ENCODE results near the gene FSTL5. TPM values are rescaled to one million over a fixed set of nuclear protein-coding genes. Genes with fewer than 3 reads are reported as not detected.

FSTL5 gene
- total RNA-seq, 2 experiments from 2014 or later, result not detected

DNA sequence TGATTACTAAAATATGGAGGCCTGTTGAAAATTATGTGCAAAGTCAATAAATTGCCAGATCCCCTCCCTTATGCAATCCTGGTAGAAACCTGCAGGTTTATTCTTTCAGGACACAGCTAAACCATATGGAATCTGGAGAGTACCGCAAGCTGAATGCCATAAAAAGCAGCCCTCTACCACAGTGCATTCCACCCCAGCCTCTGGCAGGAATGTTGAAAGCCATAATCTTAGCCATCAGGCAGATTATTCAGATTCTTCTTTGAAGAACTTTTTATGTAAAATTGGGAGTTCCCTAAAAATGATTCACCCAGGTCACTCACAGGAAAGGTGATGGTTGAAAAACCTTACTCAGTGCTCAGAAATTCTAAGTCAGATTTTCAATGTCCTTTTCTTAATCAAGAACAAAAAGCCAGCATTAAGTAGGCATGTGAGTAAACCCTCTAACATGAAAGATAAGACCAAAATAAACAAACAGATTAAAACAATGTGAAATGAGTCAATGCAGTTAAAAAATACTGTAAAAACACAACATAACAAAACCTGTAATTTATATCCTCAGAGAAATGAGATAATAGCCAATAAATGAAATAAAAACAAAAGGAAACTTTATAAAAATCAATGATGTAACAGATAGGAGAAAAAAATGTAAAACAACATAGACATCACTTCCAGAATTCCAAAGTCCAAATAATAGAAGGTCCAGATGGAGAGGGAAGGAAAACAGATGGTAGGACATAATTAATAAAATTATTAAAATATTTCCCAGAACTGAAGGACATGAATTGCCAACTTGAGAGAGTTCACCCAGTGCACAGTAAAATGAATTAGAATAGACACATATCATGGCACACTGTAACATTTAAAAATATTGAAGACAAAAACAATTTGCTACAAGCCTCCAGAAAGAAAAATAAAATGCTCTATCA, 226.9 kb downstream of the FSTL5 start:
- POLR2A ChIA-PET, result no interaction called here
- intact Hi-C loops (cut with micrococcal nuclease), result no loop called here
- no peaks in the 10 kb centered on the region for H3K4me1 Mint-ChIP-seq (ENCODE audit: low read depth)
- ATAC-seq (no peak), DNase-seq (no peak)
- no peak for TF ChIP-seq CTCF (IDR thresholded peaks at IDR 0.05)
- peaks cover 2% of the 10 kb centered on the region for H3K9me3 Mint-ChIP-seq
- H3K27me3 Mint-ChIP-seq, result no peaks in the 10 kb centered on the region
- no peak overlapping the region for H3K4me3 Mint-ChIP-seq
- H3K27ac Mint-ChIP-seq, result no peak overlapping the region
- no peaks in the 10 kb centered on the region for H3K36me3 Mint-ChIP-seq (ENCODE audit: low read depth)
- CTCF ChIA-PET, result no interaction called here

- H3K4me3 Mint-ChIP-seq, result no peak overlapping the region
- no peak overlapping the region for H3K27ac Mint-ChIP-seq
- intact Hi-C loops (cut with micrococcal nuclease), result no loop called here
- no peaks in the 10 kb centered on the region for H3K36me3 Mint-ChIP-seq (ENCODE audit: low read depth)
- no peak for TF ChIP-seq CTCF (IDR thresholded peaks at IDR 0.05)
- H3K4me1 Mint-ChIP-seq (ENCODE audit: low read depth), result no peaks in the 10 kb centered on the region
- H3K9me3 Mint-ChIP-seq, result peaks cover 8% of the 10 kb centered on the region
- no peak for DNase-seq
- ChIA-PET CTCF (no interaction called here), POLR2A (no interaction called here)
- ATAC-seq, result no peak
- no peaks in the 10 kb centered on the region for H3K27me3 Mint-ChIP-seq
Measured at GRCh38 chr4:161931089-161931488, 232.7 kb downstream of the FSTL5 start.

GRCh38 chr4:161929956-161930355, 233.8 kb downstream of the FSTL5 start:
- ChIA-PET POLR2A (no interaction called here), CTCF (no interaction called here)
- no peaks in the 10 kb centered on the region for H3K4me1 Mint-ChIP-seq (ENCODE audit: low read depth)
- H3K36me3 Mint-ChIP-seq (ENCODE audit: low read depth), result no peaks in the 10 kb centered on the region
- H3K9me3 Mint-ChIP-seq, result peaks cover 8% of the 10 kb centered on the region
- H3K27me3 Mint-ChIP-seq, result no peaks in the 10 kb centered on the region
- no peak overlapping the region for H3K27ac Mint-ChIP-seq
- no peak for TF ChIP-seq CTCF (IDR thresholded peaks at IDR 0.05)
- intact Hi-C loops (cut with micrococcal nuclease), result no loop called here
- no peak for DNase-seq
- H3K4me3 Mint-ChIP-seq, result no peak overlapping the region
- ATAC-seq, result no peak

DNA sequence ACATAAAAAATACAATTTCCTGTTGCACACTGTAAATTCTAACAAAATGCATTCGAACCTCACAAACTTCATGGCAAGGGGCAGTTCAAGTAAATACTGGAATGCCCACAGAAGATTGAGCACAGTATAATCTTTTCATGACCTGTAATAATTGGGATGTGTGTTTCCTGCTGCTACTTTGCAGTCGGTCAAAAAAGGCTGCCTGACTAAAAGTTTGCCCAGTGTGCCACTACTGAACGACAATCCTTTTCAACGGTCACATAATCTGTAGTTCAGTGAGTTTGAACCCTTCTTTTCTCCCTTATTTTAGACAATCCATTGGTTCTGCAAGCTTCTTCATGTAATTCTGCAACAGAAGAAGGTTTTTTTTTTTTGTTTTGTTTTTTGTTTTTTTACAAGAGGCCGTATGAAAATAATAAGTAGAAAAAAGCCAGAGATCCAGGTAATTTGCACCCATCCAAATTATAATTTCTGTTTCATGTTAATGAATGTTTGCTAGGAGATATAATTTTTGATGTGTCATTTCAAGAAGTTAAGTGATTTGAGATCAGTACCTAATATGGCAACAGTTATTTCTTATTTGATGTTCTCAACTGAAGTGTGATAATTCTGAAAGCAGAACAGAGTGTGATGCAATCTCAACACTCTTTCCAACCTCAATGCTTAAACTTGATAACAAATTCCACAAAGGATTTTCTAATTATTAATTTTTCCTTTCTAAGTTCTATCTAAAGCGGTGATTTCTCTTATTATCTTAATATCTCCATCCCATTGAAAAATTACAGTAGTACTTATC, 237.6 kb downstream of the FSTL5 start:
- intact Hi-C loops (cut with micrococcal nuclease), result no loop called here
- peaks cover 7% of the 10 kb centered on the region for H3K9me3 Mint-ChIP-seq
- no peak for ATAC-seq

More for the DNA sequence above, 237.6 kb downstream of the FSTL5 start:
- no peaks in the 10 kb centered on the region for H3K4me1 Mint-ChIP-seq (ENCODE audit: low read depth)
- ChIA-PET CTCF (no interaction called here), POLR2A (no interaction called here)
- no peaks in the 10 kb centered on the region for H3K27me3 Mint-ChIP-seq
- DNase-seq, result no peak
- TF ChIP-seq CTCF (IDR thresholded peaks at IDR 0.05), result no peak
- H3K36me3 Mint-ChIP-seq (ENCODE audit: low read depth), result no peaks in the 10 kb centered on the region
- H3K4me3 Mint-ChIP-seq, result no peak overlapping the region
- no peak overlapping the region for H3K27ac Mint-ChIP-seq

All from activated CD8-positive, alpha-beta T cell treated with anti-CD3 and anti-CD28 coated beads for 36 hours (primary cell).